Activated CD4-positive, alpha-beta T cell treated with anti-CD3 and anti-CD28 coated beads for 36 hours (primary cell): Measurements from ENCODE around the gene SYCE1. TPM values are rescaled to one million over a fixed set of nuclear protein-coding genes. Genes with fewer than 3 reads are reported as not detected.
"Not testable (repeated sequence)": the region's sequence is repeated elsewhere in the genome, so short reads cannot be mapped to it uniquely, and the experiment has no call there.

Experiments
- ATAC-seq: fragments of 200-7000 bp; cut with Tn5 transposase; one replicate; pipeline ENCODE4 v1.10.0; 2021; ENCODE audit warnings: mild to moderate bottlenecking, moderate library complexity
- CTCF ChIA-PET: fragments of 350-600 bp; sonication (Branson Sonifier 250); formaldehyde crosslinking; loops from one replicate; lab custom pipeline; 2021; ENCODE audit warnings: antibody characterized with exemption; lab: Charles Lee
- POLR2A ChIA-PET: fragments of 350-600 bp; sonication (Branson Sonifier 250); formaldehyde crosslinking; loops from one replicate; lab custom pipeline; 2021; ENCODE audit warnings: antibody characterized with exemption, inconsistent platforms; lab: Charles Lee
- DNase-seq: peaks from one replicate; pipeline ENCODE4 v3.0.0-alpha.2; 2020
- H3K27ac Mint-ChIP-seq: one replicate; pipeline ENCODE4 v1.8.0; 2021; ENCODE audit warnings: mixed read lengths
- H3K27me3 Mint-ChIP-seq: one replicate; pipeline ENCODE4 v1.8.0; 2021; ENCODE audit warnings: mixed read lengths
- H3K36me3 Mint-ChIP-seq: one replicate; pipeline ENCODE4 v1.8.0; 2021; ENCODE audit warnings: low read depth, mixed read lengths
- H3K4me1 Mint-ChIP-seq: one replicate; pipeline ENCODE4 v1.8.0; 2021; ENCODE audit warnings: mixed read lengths
- H3K4me3 Mint-ChIP-seq: one replicate; pipeline ENCODE4 v1.8.0; 2021; ENCODE audit warnings: mild to moderate bottlenecking, moderate library complexity, mixed read lengths
- H3K9me3 Mint-ChIP-seq: one replicate; pipeline ENCODE4 v1.8.0; 2021; ENCODE audit warnings: low read depth, mixed read lengths
- intact Hi-C, 2 experiments: fragments of 100-400 bp; cut with DNase I in 1 of 2; cut with micrococcal nuclease in 1 of 2; formaldehyde crosslinking; loops; one replicate each; pipeline versions ENCODE4 v1.14.2 to v1.15.1; 2022 to 2024; cut with DNase I, micrococcal nuclease
- total RNA-seq, 2 experiments: library from RNA; stranded (reverse); gene quantifications; one replicate each; pipeline ENCODE4 v1.2.3, GENCODE V29; 2021

SYCE1 gene
- total RNA-seq, 2 experiments from 2014 or later: 0.19 to 0.66 TPM

- POLR2A ChIA-PET: no interaction called here
- Mint-ChIP-seq H3K27ac (no peak overlapping the region), H3K9me3 (peaks cover 8% of the 10 kb centered on the region), H3K36me3 (peaks cover 1% of the 10 kb centered on the region), H3K4me1 (peaks cover 21% of the 10 kb centered on the region), H3K27me3 (peaks cover 43% of the 10 kb centered on the region), H3K4me3 (no peak overlapping the region)
- CTCF ChIA-PET: no interaction called here
- intact Hi-C loops: no loop called here
- DNase-seq (no peak), ATAC-seq (no peak)
Observed at GRCh38 chr10:133527771-133528271, 37.6 kb downstream of the SYCE1 start.

- H3K27ac Mint-ChIP-seq: no peak within 1 kb of the TSS
- H3K4me3 Mint-ChIP-seq: no peak within 1 kb of the TSS
- intact Hi-C loops: no loop called here
- peaks cover 41% of the 10 kb centered on the region for H3K27me3 Mint-ChIP-seq
- POLR2A ChIA-PET: interaction anchor here (0.5 kb wide), 1 partner anchor 36 kb away, joined by 9 read pairs; no protein-coding TSS in a partner anchor
- H3K4me1 Mint-ChIP-seq: peaks cover 21% of the 10 kb centered on the region
- ATAC-seq (no peak), DNase-seq (no peak)
- peaks cover 1% of the 10 kb centered on the region for H3K36me3 Mint-ChIP-seq
- H3K9me3 Mint-ChIP-seq: peaks cover 11% of the 10 kb centered on the region
- CTCF ChIA-PET: interaction anchor here (1.1 kb wide), 1 partner anchor 88 kb away, joined by 3 read pairs; no protein-coding TSS in a partner anchor
Observed at GRCh38 chr10:133526957-133527588, 38.3 kb downstream of the SYCE1 start, which contains the start of gene CYP2E1. CYP2E1 (plus strand) TSS chr10:133527363; CDS start chr10:133527396, 33 bp downstream.

DNA sequence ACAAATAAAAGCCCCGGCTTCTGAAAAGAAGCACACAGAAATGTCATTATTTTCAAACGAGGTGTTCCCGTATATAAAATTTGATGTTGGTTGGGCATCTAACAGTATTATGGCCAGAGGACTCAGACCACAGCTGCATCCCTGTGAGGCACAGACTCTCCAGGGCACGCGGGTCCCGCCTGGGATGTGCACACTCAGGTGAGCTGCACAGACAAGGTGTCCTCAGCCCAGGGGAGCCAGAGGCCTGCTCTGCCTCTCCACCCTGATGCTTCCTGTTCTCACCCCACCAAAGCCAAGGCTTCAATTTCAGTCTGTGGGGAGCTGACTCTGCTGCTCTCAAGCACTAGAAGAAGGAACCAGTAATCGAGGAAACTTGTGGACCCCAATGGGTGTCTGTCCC is 39.9 kb downstream of the SYCE1 start:
- H3K36me3 Mint-ChIP-seq: peaks cover 1% of the 10 kb centered on the region
- intact Hi-C loops: no loop called here
- H3K4me1 Mint-ChIP-seq: peaks cover 22% of the 10 kb centered on the region
- ChIA-PET CTCF (no interaction called here), POLR2A (no interaction called here)
- no peak for ATAC-seq
- peaks cover 13% of the 10 kb centered on the region for H3K9me3 Mint-ChIP-seq
- DNase-seq: no peak
- no peak overlapping the region for H3K27ac Mint-ChIP-seq
- H3K4me3 Mint-ChIP-seq: no peak overlapping the region
- H3K27me3 Mint-ChIP-seq: peaks cover 33% of the 10 kb centered on the region

GRCh38 chr10:133523631-133524203 is 41.7 kb downstream of the SYCE1 start:
- Mint-ChIP-seq H3K36me3 (peaks cover 1% of the 10 kb centered on the region), H3K9me3 (peaks cover 13% of the 10 kb centered on the region), H3K27me3 (peaks cover 19% of the 10 kb centered on the region), H3K4me1 (peaks cover 13% of the 10 kb centered on the region), H3K4me3 (no peak overlapping the region), H3K27ac (no peak overlapping the region)
- POLR2A ChIA-PET: no interaction called here
- DNase-seq: no peak
- ATAC-seq: no peak
- intact Hi-C loops: loop anchor here in 1 of 2 experiments (5.0 kb wide), 1 partner anchor 196 kb away; no protein-coding TSS in a partner anchor
- CTCF ChIA-PET: no interaction called here

GRCh38 chr10:133520193-133520738 is 45.1 kb downstream of the SYCE1 start:
- H3K4me3 Mint-ChIP-seq: peak overlapping the region; percentile 66
- ChIA-PET CTCF (interaction anchor here (0.7 to 3.3 kb wide), 10 partner anchors 10 to 191 kb away, joined by 3 to 28 read pairs (median 3); no protein-coding TSS in a partner anchor), POLR2A (no interaction called here)
- H3K27me3 Mint-ChIP-seq: peaks cover 5% of the 10 kb centered on the region
- H3K36me3 Mint-ChIP-seq: peaks cover 1% of the 10 kb centered on the region
- ATAC-seq: peak; percentile 99
- H3K27ac Mint-ChIP-seq: peak overlapping the region; percentile 11
- peaks cover 10% of the 10 kb centered on the region for H3K4me1 Mint-ChIP-seq
- intact Hi-C loops: loop anchor here (1.0 to 5.0 kb wide), 5 partner anchors 81 to 212 kb away; partner anchors contain the start of genes TUBGCP2 (in 1 of the 2) and ZNF511 (in 1 of the 2)
- H3K9me3 Mint-ChIP-seq: peaks cover 13% of the 10 kb centered on the region
- DNase-seq: peak; percentile 96

- DNase-seq, H3K4me1 Mint-ChIP-seq, H3K36me3 Mint-ChIP-seq, H3K27ac Mint-ChIP-seq, intact Hi-C loops, H3K4me3 Mint-ChIP-seq, ATAC-seq, POLR2A ChIA-PET: not testable (repeated sequence)
- peaks cover 13% of the 10 kb centered on the region for H3K9me3 Mint-ChIP-seq
- CTCF ChIA-PET: interaction anchor here (0.7 to 3.3 kb wide), 4 partner anchors 11 to 189 kb away, joined by 3 to 28 read pairs (median 8); no protein-coding TSS in a partner anchor
- H3K27me3 Mint-ChIP-seq: peaks cover 10% of the 10 kb centered on the region
Observed at GRCh38 chr10:133518517-133518916, 46.9 kb downstream of the SYCE1 start.

DNA sequence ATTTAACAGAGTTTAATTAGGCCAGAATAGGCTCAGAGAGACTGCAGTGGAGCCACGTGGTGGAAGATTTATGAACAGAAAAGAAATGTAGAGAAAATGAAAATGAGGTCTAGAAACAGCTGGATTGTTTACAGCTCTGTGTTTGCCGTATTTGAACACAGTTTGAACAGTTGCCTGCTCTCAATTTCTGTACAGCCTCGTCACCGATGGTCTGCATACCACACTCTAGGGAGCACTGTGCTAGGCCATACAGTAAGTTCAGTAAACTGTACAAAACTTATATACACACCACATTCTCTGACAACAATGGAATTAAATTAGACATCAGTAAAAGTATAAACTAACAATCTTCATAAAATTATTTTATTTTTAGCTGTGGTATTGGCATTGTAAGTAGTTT is 49.3 kb downstream of the SYCE1 start:
- POLR2A ChIA-PET: no interaction called here
- intact Hi-C loops: no loop called here
- H3K9me3 Mint-ChIP-seq: no peaks in the 10 kb centered on the region
- ATAC-seq (no peak), DNase-seq (no peak)
- H3K4me3 Mint-ChIP-seq: no peak overlapping the region
- CTCF ChIA-PET: interaction anchor here (1.4 kb wide), 1 partner anchor 185 kb away, joined by 3 read pairs; no protein-coding TSS in a partner anchor
- H3K27ac Mint-ChIP-seq: no peak overlapping the region
- H3K27me3 Mint-ChIP-seq: peaks cover 12% of the 10 kb centered on the region
- H3K36me3 Mint-ChIP-seq: no peaks in the 10 kb centered on the region
- H3K4me1 Mint-ChIP-seq: peaks cover 10% of the 10 kb centered on the region

DNA sequence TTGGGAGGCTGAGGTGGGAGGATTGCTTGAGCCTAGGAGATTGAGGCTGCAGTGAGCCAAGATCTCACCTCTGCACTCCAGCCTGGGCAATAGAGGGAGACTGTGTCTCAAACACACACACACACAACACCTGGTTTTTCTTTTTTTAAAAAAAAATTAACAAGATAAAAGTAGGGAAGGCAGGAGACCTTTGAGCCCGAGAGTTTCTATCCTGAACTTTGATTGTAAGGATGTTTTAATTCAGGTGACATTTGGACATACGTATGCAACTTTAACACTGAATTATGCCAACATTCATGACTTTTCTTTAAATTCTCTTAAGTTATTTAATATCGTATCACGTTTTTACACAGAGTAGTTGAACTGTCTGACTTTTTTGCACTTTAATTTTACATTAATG is 49.9 kb downstream of the SYCE1 start:
- no peak overlapping the region for H3K4me3 Mint-ChIP-seq
- no peak overlapping the region for H3K27ac Mint-ChIP-seq
- peaks cover 7% of the 10 kb centered on the region for H3K4me1 Mint-ChIP-seq
- POLR2A ChIA-PET: no interaction called here
- peaks cover 15% of the 10 kb centered on the region for H3K27me3 Mint-ChIP-seq
- intact Hi-C loops: no loop called here
- ATAC-seq (no peak), DNase-seq (no peak)
- H3K9me3 Mint-ChIP-seq: no peaks in the 10 kb centered on the region
- no peaks in the 10 kb centered on the region for H3K36me3 Mint-ChIP-seq
- CTCF ChIA-PET: no interaction called here

- POLR2A ChIA-PET: no interaction called here
Observed at GRCh38 chr10:133511907-133512528, 53.4 kb downstream of the SYCE1 start.

GRCh38 chr10:133511408-133511807 is 54.0 kb downstream of the SYCE1 start:
- Mint-ChIP-seq H3K4me1 (no peaks in the 10 kb centered on the region), H3K27me3 (peaks cover 23% of the 10 kb centered on the region), H3K27ac (no peak overlapping the region), H3K4me3 (no peak overlapping the region), H3K36me3 (peaks cover 5% of the 10 kb centered on the region), H3K9me3 (peaks cover 8% of the 10 kb centered on the region)
- CTCF ChIA-PET: no interaction called here
- intact Hi-C loops: no loop called here
- POLR2A ChIA-PET: no interaction called here
- DNase-seq: no peak
- no peak for ATAC-seq

More at GRCh38 chr10:133511907-133512528, 53.4 kb downstream of the SYCE1 start:
- Mint-ChIP-seq H3K4me1 (no peaks in the 10 kb centered on the region), H3K27ac (no peak overlapping the region), H3K27me3 (peaks cover 23% of the 10 kb centered on the region), H3K4me3 (no peak overlapping the region), H3K9me3 (peaks cover 8% of the 10 kb centered on the region), H3K36me3 (peaks cover 5% of the 10 kb centered on the region)
- ATAC-seq: no peak
- DNase-seq: no peak
- intact Hi-C loops: no loop called here
- CTCF ChIA-PET: no interaction called here

DNA sequence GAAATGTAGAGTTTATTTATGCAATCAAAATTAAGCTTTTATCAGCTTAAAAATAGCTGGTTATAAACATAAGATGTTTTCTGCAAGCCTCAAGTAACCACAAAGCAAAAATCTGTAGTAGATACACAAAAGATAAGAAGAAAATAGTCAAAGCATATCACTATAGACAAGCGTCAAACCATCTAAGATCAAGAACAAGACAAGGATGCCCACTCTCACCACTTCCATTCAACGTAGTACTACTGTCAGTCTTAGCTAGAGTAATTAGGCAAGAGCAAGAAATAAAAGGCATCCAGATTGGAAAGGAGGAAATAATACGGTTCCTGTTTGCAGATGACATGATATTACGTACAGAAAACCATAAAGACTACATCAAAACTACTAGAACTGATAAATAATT is 55.7 kb downstream of the SYCE1 start:
- H3K36me3 Mint-ChIP-seq: peaks cover 5% of the 10 kb centered on the region
- ATAC-seq (no peak), DNase-seq (no peak)
- POLR2A ChIA-PET: no interaction called here
- intact Hi-C loops: no loop called here
- H3K27ac Mint-ChIP-seq: no peak overlapping the region
- CTCF ChIA-PET: interaction anchor here (0.9 kb wide), 1 partner anchor 11 kb away, joined by 4 read pairs; no protein-coding TSS in a partner anchor
- no peak overlapping the region for H3K4me3 Mint-ChIP-seq
- peaks cover 8% of the 10 kb centered on the region for H3K9me3 Mint-ChIP-seq
- peaks cover 23% of the 10 kb centered on the region for H3K27me3 Mint-ChIP-seq
- no peaks in the 10 kb centered on the region for H3K4me1 Mint-ChIP-seq
